HG02852 (cell line): Measurements from ENCODE around the gene TBL1X.
A peak's percentile ranks its signal among the peaks of the same experiment; 100 is the strongest.

ENCODE experiments used
- ATAC-seq: cut with Tn5 transposase; IDR thresholded peaks from one replicate; pipeline ENCODE4 v1.9.1; 2021; ENCODE audit warnings: mild to moderate bottlenecking, moderate library complexity; ENCODE audit not compliant: unreplicated experiment

Gene TBL1X

GRCh38 chrX:9659571-9660195, 194.8 kb downstream of the TBL1X start:
- no peak for ATAC-seq

GRCh38 chrX:9662148-9662547, 197.3 kb downstream of the TBL1X start:
- no peak for ATAC-seq

DNA sequence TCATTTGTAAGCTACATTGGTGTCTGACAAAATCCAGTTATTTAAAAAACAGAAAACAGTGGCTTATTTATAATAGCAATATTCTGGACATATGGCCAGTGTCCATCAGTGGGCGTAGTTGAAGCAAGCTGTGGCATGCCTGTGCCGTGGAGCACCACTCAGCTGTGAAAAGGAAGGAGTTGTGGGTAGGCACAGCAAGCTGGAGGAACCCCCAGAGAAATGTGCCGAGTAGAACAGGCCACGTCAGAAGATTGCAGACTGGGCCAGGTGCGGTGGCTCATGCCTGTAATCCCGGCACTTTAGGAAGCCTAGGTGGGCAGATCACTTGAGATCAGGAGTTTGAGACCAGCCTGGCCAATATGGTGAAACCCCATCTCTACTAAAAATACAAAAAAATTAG, 198.4 kb downstream of the TBL1X start:
- ATAC-seq: no peak

GRCh38 chrX:9664224-9664623, 199.4 kb downstream of the TBL1X start:
- ATAC-seq: no peak

DNA sequence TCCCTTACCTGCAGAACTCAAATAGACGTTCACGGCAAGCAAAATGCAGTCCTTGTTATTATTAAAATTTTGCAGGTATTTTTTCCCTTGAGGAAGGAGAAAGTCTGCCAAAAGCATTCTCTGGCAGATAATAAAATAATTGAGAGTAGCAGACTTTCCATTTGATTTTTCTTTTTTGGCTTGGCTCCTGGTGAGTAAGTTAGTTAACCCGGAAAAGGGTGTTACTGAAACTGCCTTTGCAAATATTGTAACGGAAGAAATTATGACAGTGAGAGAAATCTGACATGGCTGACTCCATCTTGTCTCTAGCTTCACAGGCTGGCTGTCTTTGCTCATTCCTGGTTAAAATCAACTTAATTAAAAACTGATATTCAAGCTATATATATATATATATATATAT, 200.3 kb downstream of the TBL1X start:
- no peak for ATAC-seq

GRCh38 chrX:9668537-9668936, 203.7 kb downstream of the TBL1X start:
- ATAC-seq: no peak

DNA sequence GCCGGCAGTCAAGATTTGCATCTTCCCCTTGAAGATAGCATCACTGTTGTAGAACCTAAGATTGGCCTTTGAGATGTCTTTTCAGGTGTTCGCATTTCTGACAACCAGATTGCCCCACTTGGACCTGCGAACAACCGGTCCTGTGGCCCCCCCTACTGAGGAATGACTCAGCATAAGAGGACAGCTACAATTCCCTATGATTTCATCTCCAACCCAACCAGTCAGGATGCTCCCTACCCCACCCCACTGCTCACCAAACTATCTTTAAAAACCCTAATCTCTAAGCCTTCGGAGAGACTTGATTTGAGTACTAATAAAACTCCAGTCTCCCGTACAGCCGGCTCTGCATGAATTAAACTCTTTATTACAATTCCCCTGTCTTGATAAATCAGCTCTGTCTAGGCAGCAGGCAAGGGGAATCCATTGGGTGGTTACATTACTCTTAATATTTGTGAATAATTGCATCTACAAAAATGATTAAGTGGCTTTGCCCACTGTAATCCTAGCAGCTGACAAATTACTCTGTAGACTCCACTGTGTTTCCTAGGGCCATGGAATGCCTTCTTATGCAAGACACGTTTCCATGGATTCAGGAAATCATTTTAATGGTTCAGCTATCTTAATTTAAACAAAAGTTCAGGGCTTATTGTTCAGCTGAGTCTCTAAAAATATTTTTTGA, 205.4 kb downstream of the TBL1X start:
- ATAC-seq: no peak

GRCh38 chrX:9671998-9672397, 207.1 kb downstream of the TBL1X start:
- no peak for ATAC-seq

DNA sequence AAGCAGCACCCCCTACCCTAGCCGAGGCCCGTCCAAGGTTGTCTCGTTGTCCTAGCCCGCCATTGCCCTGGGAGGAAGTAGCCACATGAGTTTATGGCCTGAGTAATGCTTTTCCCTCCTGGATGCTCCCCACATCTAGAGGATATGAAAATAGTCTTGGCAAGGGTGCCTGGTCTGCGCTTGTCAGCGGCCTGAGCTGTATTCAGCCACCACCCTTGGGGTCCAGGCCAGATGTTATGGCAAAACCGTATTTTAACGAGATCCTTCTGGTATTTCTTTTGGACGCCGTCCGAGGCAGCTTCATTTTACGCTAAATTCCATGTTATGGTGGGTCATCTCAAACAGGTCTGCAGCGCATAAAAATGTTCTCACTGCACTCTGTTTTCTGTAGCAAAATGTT, 211.4 kb downstream of the TBL1X start:
- no peak for ATAC-seq

- ATAC-seq: no peak
Observed at GRCh38 chrX:9676738-9677097, 211.9 kb downstream of the TBL1X start.

DNA sequence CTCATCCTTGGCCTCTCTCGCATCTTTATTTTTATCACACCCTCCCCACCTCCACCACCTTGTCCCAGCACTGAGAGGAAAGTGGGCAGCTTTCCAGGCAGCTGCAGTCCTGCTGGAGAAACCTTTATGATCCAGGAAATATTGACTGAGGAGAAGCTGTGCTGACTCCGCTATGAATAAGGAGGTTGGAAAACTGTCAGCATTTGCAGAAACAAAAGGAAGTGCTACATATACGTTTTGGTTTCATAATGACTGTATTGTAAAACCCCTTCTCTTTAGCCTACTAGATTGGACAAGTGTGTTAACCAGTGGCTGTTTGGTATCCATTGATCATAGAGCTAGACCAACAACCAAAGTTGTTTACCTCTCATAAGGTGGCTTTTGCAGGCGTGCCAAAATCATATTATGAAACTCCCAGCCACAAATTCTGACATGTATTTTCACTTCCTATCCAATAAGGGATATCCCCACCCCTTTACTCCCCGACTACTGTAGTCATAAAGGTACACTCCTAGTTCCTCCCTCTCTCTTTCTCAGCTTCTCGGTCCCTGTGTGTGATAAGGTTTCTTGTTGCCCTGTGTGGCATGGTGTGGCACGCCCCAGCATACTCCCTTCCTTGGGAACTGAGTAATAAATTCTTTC, 212.4 kb downstream of the TBL1X start:
- ATAC-seq: peak; percentile 98

GRCh38 chrX:9678215-9678965, 213.5 kb downstream of the TBL1X start:
- no peak for ATAC-seq

DNA sequence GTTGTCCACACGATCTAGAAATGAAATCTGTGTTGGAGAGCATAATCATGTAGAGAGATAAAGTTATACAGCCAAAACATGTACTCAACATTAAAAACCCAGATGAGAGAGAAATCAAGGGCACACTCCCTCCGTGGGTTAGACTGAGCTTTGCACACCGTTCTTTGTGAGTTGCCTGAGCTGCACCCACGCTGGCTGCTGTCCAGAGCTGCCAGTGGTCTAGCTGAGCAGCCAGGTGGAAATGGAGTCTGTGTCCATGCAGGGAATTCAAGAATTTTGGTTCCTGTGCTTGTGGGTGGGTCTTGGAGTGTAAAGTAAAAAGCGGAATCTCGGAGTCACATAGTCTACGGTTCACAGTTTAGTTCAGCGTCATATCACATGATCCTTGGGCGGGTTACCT, 216.2 kb downstream of the TBL1X start:
- no peak for ATAC-seq

DNA sequence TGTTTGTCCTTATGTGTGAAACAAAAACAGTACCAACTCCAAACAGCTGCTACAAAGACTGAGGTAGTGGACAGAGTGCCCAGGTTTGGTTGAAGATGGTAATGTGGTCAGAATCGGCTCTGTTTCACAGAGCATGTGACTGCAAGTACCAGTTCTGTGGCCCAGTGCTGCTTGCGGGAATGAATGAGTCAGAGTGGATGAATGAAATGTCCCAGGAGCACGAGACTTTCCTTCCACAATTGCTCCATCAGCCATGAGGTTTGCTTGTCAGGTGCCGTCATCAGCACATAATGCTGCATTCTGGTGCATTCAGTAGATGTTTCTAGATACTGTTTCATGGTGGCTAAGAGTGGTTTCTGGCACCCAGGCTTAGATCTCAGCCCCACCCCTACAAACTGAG, 216.6 kb downstream of the TBL1X start:
- no peak for ATAC-seq

DNA sequence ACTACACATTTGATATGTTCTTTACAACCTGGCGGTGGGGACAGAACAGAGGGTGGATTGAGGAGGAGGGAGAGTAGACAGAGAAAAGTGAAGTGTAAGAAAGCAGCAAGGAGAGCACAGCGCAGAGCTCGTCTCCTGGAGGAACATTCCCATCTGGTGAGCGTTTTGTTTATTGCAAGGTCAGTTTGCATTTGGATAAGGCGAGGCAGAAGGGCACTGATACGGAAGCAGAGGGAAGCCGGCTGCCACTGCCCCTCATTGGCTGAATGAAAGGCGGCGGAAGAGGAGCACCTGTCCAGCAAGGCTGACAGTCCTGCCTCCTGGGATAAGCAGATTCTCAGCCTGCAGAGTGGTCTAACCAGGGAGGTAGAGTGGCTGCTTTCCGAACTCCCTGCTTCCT, 217.6 kb downstream of the TBL1X start:
- ATAC-seq: no peak

GRCh38 chrX:9682861-9683260, 218.0 kb downstream of the TBL1X start:
- no peak for ATAC-seq

DNA sequence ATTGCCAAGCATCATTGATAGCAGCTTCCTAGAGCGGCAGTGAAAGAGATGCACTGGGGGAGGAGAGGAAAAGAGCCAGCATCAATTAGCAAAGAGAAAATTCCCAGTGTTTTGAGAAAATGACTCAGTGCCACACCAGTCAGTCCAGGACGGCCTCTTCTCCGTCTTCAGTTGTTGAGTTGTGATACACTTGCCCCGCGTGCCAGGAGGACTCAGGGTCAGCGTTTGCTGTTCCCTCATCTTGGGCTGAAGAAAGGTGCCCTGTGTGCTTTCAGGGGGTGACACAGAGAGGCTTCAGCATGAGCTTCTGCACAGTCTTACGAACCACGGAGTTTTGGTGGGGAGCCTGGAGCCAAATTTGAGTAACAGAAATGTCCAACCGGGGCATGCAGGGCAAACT, 218.5 kb downstream of the TBL1X start:
- ATAC-seq: no peak

DNA sequence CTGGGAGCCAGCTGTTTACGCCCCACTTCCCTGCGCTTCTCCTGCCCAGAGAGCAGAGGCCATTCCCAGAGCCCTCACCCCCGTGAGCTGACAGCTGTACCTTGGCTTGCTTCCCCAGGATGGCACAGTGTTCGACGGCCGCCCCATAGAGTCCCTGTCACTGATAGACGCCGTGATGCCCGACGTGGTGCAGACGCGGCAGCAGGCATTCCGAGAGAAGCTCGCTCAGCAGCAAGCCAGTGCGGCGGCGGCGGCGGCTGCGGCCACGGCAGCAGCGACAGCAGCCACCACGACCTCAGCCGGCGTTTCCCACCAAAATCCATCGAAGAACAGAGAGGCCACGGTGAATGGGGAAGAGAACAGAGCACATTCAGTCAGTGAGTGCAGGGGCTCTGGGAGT, 223.0 kb downstream of the TBL1X start:
- no peak for ATAC-seq

DNA sequence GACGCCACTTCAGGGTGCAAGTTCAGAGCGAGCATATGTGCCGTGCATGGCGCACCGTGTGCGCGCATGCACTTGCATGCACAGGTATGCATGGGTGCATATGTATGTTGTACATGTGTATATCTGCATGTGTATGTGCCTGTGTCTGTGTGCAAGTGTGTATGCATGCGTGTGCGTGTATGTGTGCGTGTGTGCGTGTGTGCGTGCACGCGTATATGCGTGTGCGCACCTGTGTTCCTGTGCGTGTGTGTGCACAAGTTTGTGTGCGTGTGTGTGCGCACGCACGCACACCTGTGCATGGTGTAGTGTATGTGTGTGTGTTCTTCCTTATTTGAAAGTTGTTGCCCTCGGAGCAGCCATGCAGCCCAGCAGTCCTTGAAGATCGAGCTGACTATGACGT, 224.0 kb downstream of the TBL1X start:
- no peak for ATAC-seq

DNA sequence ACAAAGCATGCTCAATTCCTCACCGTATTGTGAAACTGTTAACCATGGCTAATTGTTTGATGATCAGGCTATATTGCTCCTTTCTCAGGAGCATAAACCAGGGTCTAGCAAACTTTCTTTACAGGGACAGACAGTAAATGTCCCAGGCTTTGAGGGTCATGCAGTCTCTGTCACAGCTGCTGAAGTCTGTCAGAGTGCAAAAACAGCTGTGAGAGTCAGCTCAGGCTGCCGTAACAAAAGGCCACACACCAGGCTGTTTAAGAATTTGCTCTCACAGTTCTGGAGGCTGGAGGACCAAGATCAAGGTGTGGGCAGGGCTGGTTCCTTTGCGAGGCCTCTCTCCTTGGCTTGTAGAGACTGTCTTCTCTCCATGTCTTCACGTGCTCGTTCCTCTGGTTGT, 225.2 kb downstream of the TBL1X start:
- no peak for ATAC-seq

DNA sequence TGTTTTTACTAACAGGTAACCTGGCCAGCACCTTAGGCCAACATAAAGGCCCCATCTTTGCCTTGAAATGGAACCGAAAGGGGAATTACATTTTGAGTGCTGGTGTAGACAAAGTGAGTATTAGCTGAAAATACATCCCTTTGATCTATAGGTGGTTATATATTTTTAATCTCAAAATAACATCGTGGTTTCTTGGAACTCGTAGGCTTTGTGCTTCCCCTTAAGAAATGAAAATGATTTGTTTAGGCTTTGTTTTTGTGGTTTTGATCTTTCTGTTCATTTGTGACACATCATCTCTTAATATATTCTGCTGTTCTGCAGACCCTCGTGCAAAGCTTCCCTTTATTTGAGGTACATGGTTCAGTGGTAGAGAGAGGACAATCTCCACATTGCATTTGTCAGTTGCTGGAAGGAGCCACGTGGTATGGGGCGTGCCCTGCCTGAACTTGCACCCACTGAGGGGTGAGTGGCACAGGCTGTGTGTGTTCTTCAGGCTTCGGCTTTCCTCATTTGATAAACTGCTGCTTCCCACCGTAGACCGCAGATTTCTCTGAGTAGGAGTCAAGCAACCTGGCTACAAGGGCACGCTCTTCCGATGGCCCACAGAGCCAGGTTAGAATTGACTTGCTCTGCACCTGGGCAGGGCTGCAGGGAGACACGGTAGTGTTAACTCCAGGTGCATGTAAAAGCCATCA, 228.6 kb downstream of the TBL1X start:
- no peak for ATAC-seq
